ENCODE measurements around the gene TRAPPC2L.

TRAPPC2L gene

GRCh38 chr16:88813269-88814143 lies 43.4 kb upstream of the TRAPPC2L start:
- WGBS, 2 donors (ENCODE audit: extremely low coverage in 2 of 2, insufficient read length in 2 of 2, insufficient replicate concordance in 1 of 2) = no CpG with 5 or more reads among the region's 26 CpGs

GRCh38 chr16:88814144-88814502 lies 42.8 kb upstream of the TRAPPC2L start:
- H3K4me3 ChIP-seq (ENCODE audit: low read length in 2 of 2) = no peak overlapping the region
- no peak overlapping the region for H3K18ac ChIP-seq (ENCODE audit: low read length)
- DNase-seq (ENCODE audit: low spot score) = no peak
- H2AK5ac ChIP-seq (ENCODE audit: low read depth, low read length) = peak overlapping the region; percentile 66
- H3K4ac ChIP-seq (ENCODE audit: low read length) = no peak overlapping the region
- peak overlapping the region; percentile 47 for H3K14ac ChIP-seq (ENCODE audit: low read length)
- WGBS, 2 donors (ENCODE audit: extremely low coverage in 2 of 2, insufficient read length in 2 of 2, insufficient replicate concordance in 1 of 2) = no CpG with 5 or more reads among the region's 13 CpGs
- no peak overlapping the region for H3K27ac ChIP-seq (replicated peaks; ENCODE audit: low read length)
- H3K36me3 ChIP-seq (replicated peaks in 1 of 2; ENCODE audit: control insufficient read depth in 2 of 2, insufficient read depth in 2 of 2, low read length in 2 of 2) = peaks cover 12 to 15% of the 10 kb centered on the region in 2 donors
- no peak overlapping the region for H2BK5ac ChIP-seq (ENCODE audit: low read length)
- H4K91ac ChIP-seq (ENCODE audit: low read depth, low read length, poor library complexity) = no peak overlapping the region
- peaks cover 17% of the 10 kb centered on the region for H3K79me1 ChIP-seq (ENCODE audit: low read depth, low read length)
- H3K23ac ChIP-seq (ENCODE audit: low read depth, low read length, poor library complexity) = peak overlapping the region; percentile 52
- H4K8ac ChIP-seq (ENCODE audit: low read depth, low read length) = no peak overlapping the region
- H2AFZ ChIP-seq (ENCODE audit: low read length) = no peak overlapping the region
- no peaks in the 10 kb centered on the region for H3K27me3 ChIP-seq (ENCODE audit: control insufficient read depth in 3 of 3, insufficient read depth in 3 of 3, low read depth in 1 of 3, low read length in 3 of 3)
- peaks cover 10 to 11% of the 10 kb centered on the region in 2 donors for H3K4me1 ChIP-seq (ENCODE audit: control insufficient read depth in 2 of 2, insufficient read depth in 1 of 2, low read depth in 1 of 2, low read length in 2 of 2)
- H2BK15ac ChIP-seq (ENCODE audit: low read length) = no peak overlapping the region
- peaks cover 0 to 8% of the 10 kb centered on the region in 2 donors for H3K9me3 ChIP-seq (replicated peaks in 1 of 2; ENCODE audit: control insufficient read depth in 2 of 2, insufficient read depth in 1 of 2, low read depth in 1 of 2, low read length in 2 of 2)
- no peak overlapping the region for H3K4me2 ChIP-seq (ENCODE audit: insufficient read depth, low read length, poor library complexity, severe bottlenecking)
- H3K9ac ChIP-seq (ENCODE audit: low read depth, low read length, poor library complexity) = peak overlapping the region; percentile 67
- no peak overlapping the region for H2BK120ac ChIP-seq (ENCODE audit: low read depth, low read length)
- no peak overlapping the region for H2BK12ac ChIP-seq (ENCODE audit: low read length)

More at GRCh38 chr16:88813269-88814143, 43.4 kb upstream of the TRAPPC2L start:
- H3K4me1 ChIP-seq (ENCODE audit: control insufficient read depth in 2 of 2, insufficient read depth in 1 of 2, low read depth in 1 of 2, low read length in 2 of 2) = peaks cover 10 to 11% of the 10 kb centered on the region in 2 donors
- no peak overlapping the region for H2AFZ ChIP-seq (ENCODE audit: low read length)
- no peak overlapping the region for H2BK5ac ChIP-seq (ENCODE audit: low read length)
- H3K14ac ChIP-seq (ENCODE audit: low read length) = no peak overlapping the region
- H2BK120ac ChIP-seq (ENCODE audit: low read depth, low read length) = no peak overlapping the region
- H3K27me3 ChIP-seq (ENCODE audit: control insufficient read depth in 3 of 3, insufficient read depth in 3 of 3, low read depth in 1 of 3, low read length in 3 of 3) = no peaks in the 10 kb centered on the region
- H2BK15ac ChIP-seq (ENCODE audit: low read length) = no peak overlapping the region
- peak overlapping the region; percentile 2 for H4K91ac ChIP-seq (ENCODE audit: low read depth, low read length, poor library complexity)
- H3K9me3 ChIP-seq (replicated peaks in 1 of 2; ENCODE audit: control insufficient read depth in 2 of 2, insufficient read depth in 1 of 2, low read depth in 1 of 2, low read length in 2 of 2) = peaks cover 0 to 8% of the 10 kb centered on the region in 2 donors
- no peak for DNase-seq (ENCODE audit: low spot score)
- H2AK5ac ChIP-seq (ENCODE audit: low read depth, low read length) = peak overlapping the region; percentile 100
- peaks cover 17% of the 10 kb centered on the region for H3K79me1 ChIP-seq (ENCODE audit: low read depth, low read length)
- H3K4me2 ChIP-seq (ENCODE audit: insufficient read depth, low read length, poor library complexity, severe bottlenecking) = no peak overlapping the region
- H3K4ac ChIP-seq (ENCODE audit: low read length) = no peak overlapping the region
- no peak overlapping the region for H3K27ac ChIP-seq (replicated peaks; ENCODE audit: low read length)
- H4K8ac ChIP-seq (ENCODE audit: low read depth, low read length) = no peak overlapping the region
- H3K4me3 ChIP-seq (ENCODE audit: low read length in 2 of 2) = no peak overlapping the region
- H3K9ac ChIP-seq (ENCODE audit: low read depth, low read length, poor library complexity) = no peak overlapping the region
- peaks cover 18 to 20% of the 10 kb centered on the region in 2 donors for H3K36me3 ChIP-seq (replicated peaks in 1 of 2; ENCODE audit: control insufficient read depth in 2 of 2, insufficient read depth in 2 of 2, low read length in 2 of 2)
- no peak overlapping the region for H2BK12ac ChIP-seq (ENCODE audit: low read length)
- peak overlapping the region; percentile 52 for H3K23ac ChIP-seq (ENCODE audit: low read depth, low read length, poor library complexity)
- peak overlapping the region; percentile 85 for H3K18ac ChIP-seq (ENCODE audit: low read length)

GRCh38 chr16:88815227-88815626 lies 41.7 kb upstream of the TRAPPC2L start:
- Histone ChIP-seq H2BK120ac (ENCODE audit: low read depth, low read length) (no peak overlapping the region), H3K27me3 (ENCODE audit: control insufficient read depth in 3 of 3, insufficient read depth in 3 of 3, low read depth in 1 of 3, low read length in 3 of 3) (no peaks in the 10 kb centered on the region), H3K4ac (ENCODE audit: low read length) (no peak overlapping the region), H2AFZ (ENCODE audit: low read length) (no peak overlapping the region), H3K9me3 (replicated peaks in 1 of 2; ENCODE audit: control insufficient read depth in 2 of 2, insufficient read depth in 1 of 2, low read depth in 1 of 2, low read length in 2 of 2) (peaks cover 0 to 8% of the 10 kb centered on the region in 2 donors), H3K4me3 (ENCODE audit: low read length in 2 of 2) (no peak overlapping the region), H4K8ac (ENCODE audit: low read depth, low read length) (no peak overlapping the region), H2BK15ac (ENCODE audit: low read length) (peak overlapping the region; percentile 19), H3K36me3 (replicated peaks in 1 of 2; ENCODE audit: control insufficient read depth in 2 of 2, insufficient read depth in 2 of 2, low read length in 2 of 2) (peaks cover 3 to 4% of the 10 kb centered on the region in 2 donors), H3K4me1 (ENCODE audit: control insufficient read depth in 2 of 2, insufficient read depth in 1 of 2, low read depth in 1 of 2, low read length in 2 of 2) (peaks cover 5 to 7% of the 10 kb centered on the region in 2 donors), H2BK12ac (ENCODE audit: low read length) (no peak overlapping the region), H3K9ac (ENCODE audit: low read depth, low read length, poor library complexity) (no peak overlapping the region), H3K14ac (ENCODE audit: low read length) (no peak overlapping the region), H3K27ac (replicated peaks; ENCODE audit: low read length) (no peak overlapping the region), H4K91ac (ENCODE audit: low read depth, low read length, poor library complexity) (no peak overlapping the region), H3K79me1 (ENCODE audit: low read depth, low read length) (peaks cover 9% of the 10 kb centered on the region), H2BK5ac (ENCODE audit: low read length) (no peak overlapping the region), H3K23ac (ENCODE audit: low read depth, low read length, poor library complexity) (peak overlapping the region; percentile 46), H3K18ac (ENCODE audit: low read length) (no peak overlapping the region), H2AK5ac (ENCODE audit: low read depth, low read length) (peak overlapping the region; percentile 5), H3K4me2 (ENCODE audit: insufficient read depth, low read length, poor library complexity, severe bottlenecking) (no peak overlapping the region)
- DNase-seq (ENCODE audit: low spot score) = no peak
- WGBS, 2 donors (ENCODE audit: extremely low coverage in 2 of 2, insufficient read length in 2 of 2, insufficient replicate concordance in 1 of 2) = no CpG with 5 or more reads among the region's 10 CpGs

GRCh38 chr16:88815901-88816589 lies 40.9 kb upstream of the TRAPPC2L start:
- no CpG with 5 or more reads among the region's 19 CpGs for WGBS, 2 donors (ENCODE audit: extremely low coverage in 2 of 2, insufficient read length in 2 of 2, insufficient replicate concordance in 1 of 2)
- Histone ChIP-seq H3K4me3 (ENCODE audit: low read length in 2 of 2) (no peak overlapping the region), H3K14ac (ENCODE audit: low read length) (no peak overlapping the region), H3K18ac (ENCODE audit: low read length) (peak overlapping the region; percentile 11), H4K91ac (ENCODE audit: low read depth, low read length, poor library complexity) (no peak overlapping the region), H3K27ac (replicated peaks; ENCODE audit: low read length) (no peak overlapping the region), H2AK5ac (ENCODE audit: low read depth, low read length) (peak overlapping the region; percentile 90), H2AFZ (ENCODE audit: low read length) (no peak overlapping the region), H3K9ac (ENCODE audit: low read depth, low read length, poor library complexity) (no peak overlapping the region), H3K27me3 (ENCODE audit: control insufficient read depth in 3 of 3, insufficient read depth in 3 of 3, low read depth in 1 of 3, low read length in 3 of 3) (no peaks in the 10 kb centered on the region), H4K8ac (ENCODE audit: low read depth, low read length) (peak overlapping the region; percentile 66), H2BK12ac (ENCODE audit: low read length) (no peak overlapping the region), H2BK120ac (ENCODE audit: low read depth, low read length) (peak overlapping the region; percentile 64), H3K79me1 (ENCODE audit: low read depth, low read length) (peaks cover 4% of the 10 kb centered on the region), H2BK5ac (ENCODE audit: low read length) (no peak overlapping the region), H3K4me2 (ENCODE audit: insufficient read depth, low read length, poor library complexity, severe bottlenecking) (no peak overlapping the region), H3K4me1 (ENCODE audit: control insufficient read depth in 2 of 2, insufficient read depth in 1 of 2, low read depth in 1 of 2, low read length in 2 of 2) (no peaks in the 10 kb centered on the region), H3K4ac (ENCODE audit: low read length) (no peak overlapping the region), H3K9me3 (replicated peaks in 1 of 2; ENCODE audit: control insufficient read depth in 2 of 2, insufficient read depth in 1 of 2, low read depth in 1 of 2, low read length in 2 of 2) (peaks cover 0 to 8% of the 10 kb centered on the region in 2 donors), H3K23ac (ENCODE audit: low read depth, low read length, poor library complexity) (peak overlapping the region; percentile 58), H3K36me3 (replicated peaks in 1 of 2; ENCODE audit: control insufficient read depth in 2 of 2, insufficient read depth in 2 of 2, low read length in 2 of 2) (no peaks in the 10 kb centered on the region), H2BK15ac (ENCODE audit: low read length) (peak overlapping the region; percentile 19)
- DNase-seq (ENCODE audit: low spot score) = no peak

Measured in neuronal stem cell (in vitro differentiated cells).